Lower leg skin (tissue), 4 donors: Measurements from ENCODE around the gene C1QL1. TPM values are rescaled to one million over a fixed set of nuclear protein-coding genes. Genes with fewer than 3 reads are reported as not detected.

Source experiments
- DNase-seq, 2 donors: peaks; one replicate each; pipeline ENCODE4 v3.0.0-alpha.2; 2019; ENCODE audit warnings: low spot score in 2 of 2
- H3K4me3 ChIP-seq: fragments of 200-600 bp; sonication (generic); 2 replicates; pipeline ENCODE4 v1.5.1; 2017; ENCODE audit warnings: mild to moderate bottlenecking, low read depth; ENCODE audit not compliant: poor library complexity, severe bottlenecking
- CTCF ChIP-seq, 3 donors: fragments of 450-650 bp; IDR thresholded peaks; one replicate each; pipeline ENCODE4 v1.5.1; 2016; ENCODE audit warnings: antibody characterized with exemption in 3 of 3, mild to moderate bottlenecking in 3 of 3, moderate library complexity in 2 of 3
- POLR2A ChIP-seq, 2 donors: fragments of 450-650 bp; IDR thresholded peaks; one replicate each; pipeline ENCODE4 v1.6.1; 2016 to 2017; ENCODE audit warnings: antibody characterized with exemption in 2 of 2, mild to moderate bottlenecking in 1 of 2, moderate library complexity in 1 of 2
- WGBS, 2 donors: methylation state at CpG; one replicate each; pipeline ENCODE4 v1.1.5; 2018; 5-methylcytosine and 5-hydroxymethylcytosine counted together
- intact Hi-C: fragments of 100-400 bp; cut with DNase I; formaldehyde crosslinking; loops from one replicate; pipeline ENCODE4 v1.15.0; 2023; ENCODE audit warnings: low total_unique reads
- total RNA-seq, 4 donors: library from RNA; depleted of rRNA; stranded (reverse); fragments of >200 nt; gene quantifications; one replicate each; pipeline ENCODE4 v1.1.0, GENCODE V29; 2016

The C1QL1 gene
- total RNA-seq, 4 donors from 2014 or later, result 0.21 to 1.4 (median 0.73) TPM

GRCh38 chr17:44928950-44929720 lies 39.0 kb downstream of the C1QL1 start:
- H3K4me3 ChIP-seq, result no peak overlapping the region
- TF ChIP-seq POLR2A (IDR thresholded peaks at IDR 0.05), result no peak
- TF ChIP-seq CTCF (IDR thresholded peaks at IDR 0.05), result no peak
- WGBS, 2 donors, result 90% methylated on average over 7 of the region's 7 CpGs
- DNase-seq, result no peak
- intact Hi-C loops, result no loop called here

- TF ChIP-seq POLR2A (IDR thresholded peaks at IDR 0.05) (no peak), CTCF (IDR thresholded peaks at IDR 0.05) (no peak)
- no peak overlapping the region for H3K4me3 ChIP-seq
- intact Hi-C loops, result no loop called here
- no peak for DNase-seq
- WGBS, 2 donors, result 94 to 95% methylated on average over 10 to 13 of the region's 15 CpGs
Observed at GRCh38 chr17:44928136-44928535, 40.0 kb downstream of the C1QL1 start.

GRCh38 chr17:44927696-44928095 lies 40.4 kb downstream of the C1QL1 start:
- intact Hi-C loops, result no loop called here
- TF ChIP-seq POLR2A (IDR thresholded peaks at IDR 0.05) (no peak), CTCF (IDR thresholded peaks at IDR 0.05) (no peak)
- WGBS, 2 donors, result 96 to 97% methylated on average over 3 of the region's 3 CpGs
- no peak for DNase-seq
- no peak overlapping the region for H3K4me3 ChIP-seq

- intact Hi-C loops, result no loop called here
- no peak for TF ChIP-seq POLR2A (IDR thresholded peaks at IDR 0.05)
- DNase-seq, result no peak
- 91% methylated on average over 14 to 15 of the region's 15 CpGs for WGBS, 2 donors
- H3K4me3 ChIP-seq, result no peak overlapping the region
Observed at GRCh38 chr17:44926821-44927525, 41.1 kb downstream of the C1QL1 start.

GRCh38 chr17:44925731-44926697 lies 42.1 kb downstream of the C1QL1 start:
- no peak overlapping the region for H3K4me3 ChIP-seq
- WGBS, 2 donors, result 96 to 97% methylated on average over 18 of the region's 18 CpGs
- TF ChIP-seq CTCF (IDR thresholded peaks at IDR 0.05) (no peak), POLR2A (IDR thresholded peaks at IDR 0.05) (no peak)
- intact Hi-C loops, result no loop called here
- no peak for DNase-seq
